Right lobe of liver (tissue), 4 donors: ENCODE measurements around the gene CNTN6.

Experiments used
- POLR2A ChIP-seq: fragments of 450-650 bp; IDR thresholded peaks from one replicate; pipeline ENCODE4 v1.6.1; 2017; ENCODE audit warnings: antibody characterized with exemption, mild to moderate bottlenecking
- TF ChIP-seq, protein P1 (sequence below), 4 donors: fragments of 200-600 bp in 3 of 4; fragments of 450-650 bp in 1 of 4; IDR thresholded peaks; one replicate each; pipeline versions ENCODE4 v1.5.1 to v1.8.0; 2016 to 2022; ENCODE audit warnings: antibody characterized with exemption in 4 of 4, mild to moderate bottlenecking in 2 of 4
- donor health status: DM: no; HTN: no; CAD: no.
- donor health status: DM: no; HTN: no; CAD: no.
- donor health status: DM: no; HTN: yes; CAD: no.

DNA sequence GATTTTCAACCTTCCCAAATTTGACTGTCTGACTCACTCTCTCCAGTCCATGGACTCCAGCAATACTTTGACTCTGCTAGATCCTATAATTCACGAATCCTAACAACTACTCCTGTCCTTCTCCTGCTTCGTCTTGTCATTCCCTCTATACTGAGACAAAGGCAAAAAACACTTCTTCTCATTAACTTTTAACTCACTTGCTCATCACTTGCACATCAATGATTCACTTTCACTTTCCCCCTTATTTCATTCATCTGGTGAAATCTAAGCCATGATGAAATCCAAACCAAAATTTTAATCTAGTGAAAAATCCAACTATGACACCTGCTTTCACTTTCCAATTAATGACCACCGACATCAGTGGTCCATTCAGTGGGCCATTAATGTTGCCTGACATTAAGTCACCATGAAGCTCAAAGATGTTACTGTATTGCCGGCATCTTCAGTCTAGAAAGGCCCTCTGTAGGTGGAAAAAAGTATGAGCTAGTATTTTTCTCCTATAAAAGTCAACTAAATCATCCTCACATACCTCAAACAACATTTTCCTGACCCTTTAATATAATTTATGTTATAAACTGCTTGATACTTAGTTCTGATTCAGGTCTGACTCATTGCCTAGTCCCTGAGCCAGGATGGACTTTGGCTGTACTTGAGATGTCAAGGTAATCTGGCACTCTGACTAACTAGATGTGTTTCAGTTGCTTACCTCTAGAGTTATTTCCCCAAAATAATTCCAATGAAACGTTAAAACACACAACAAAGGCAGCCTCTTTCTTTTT lies 158.6 kb downstream of the CNTN6 start:
- TF ChIP-seq, protein P1, sequence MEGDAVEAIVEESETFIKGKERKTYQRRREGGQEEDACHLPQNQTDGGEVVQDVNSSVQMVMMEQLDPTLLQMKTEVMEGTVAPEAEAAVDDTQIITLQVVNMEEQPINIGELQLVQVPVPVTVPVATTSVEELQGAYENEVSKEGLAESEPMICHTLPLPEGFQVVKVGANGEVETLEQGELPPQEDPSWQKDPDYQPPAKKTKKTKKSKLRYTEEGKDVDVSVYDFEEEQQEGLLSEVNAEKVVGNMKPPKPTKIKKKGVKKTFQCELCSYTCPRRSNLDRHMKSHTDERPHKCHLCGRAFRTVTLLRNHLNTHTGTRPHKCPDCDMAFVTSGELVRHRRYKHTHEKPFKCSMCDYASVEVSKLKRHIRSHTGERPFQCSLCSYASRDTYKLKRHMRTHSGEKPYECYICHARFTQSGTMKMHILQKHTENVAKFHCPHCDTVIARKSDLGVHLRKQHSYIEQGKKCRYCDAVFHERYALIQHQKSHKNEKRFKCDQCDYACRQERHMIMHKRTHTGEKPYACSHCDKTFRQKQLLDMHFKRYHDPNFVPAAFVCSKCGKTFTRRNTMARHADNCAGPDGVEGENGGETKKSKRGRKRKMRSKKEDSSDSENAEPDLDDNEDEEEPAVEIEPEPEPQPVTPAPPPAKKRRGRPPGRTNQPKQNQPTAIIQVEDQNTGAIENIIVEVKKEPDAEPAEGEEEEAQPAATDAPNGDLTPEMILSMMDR (IDR thresholded peaks at IDR 0.05) = no peak
- no peak for TF ChIP-seq POLR2A
